Cardiac muscle cell (in vitro differentiated cells and primary cell): ENCODE results near the gene PNLIPRP2. TPM values are rescaled to one million over a fixed set of nuclear protein-coding genes. Genes with fewer than 3 reads are reported as not detected.

Experiments
- DNase-seq, 2 donors: peaks; one replicate each; pipeline versions ENCODE4 v3.0.0 to v3.0.0-alpha.2; 2010 to 2017; ENCODE audit warnings: low read depth in 1 of 2, low spot score in 1 of 2
- H3K27ac ChIP-seq: fragments of 200-600 bp; sonication (generic); 2 replicates; pipeline ENCODE4 v1.5.1; 2016
- H3K27me3 ChIP-seq: fragments of 200-600 bp; sonication (generic); 2 replicates; pipeline ENCODE4 v1.6.0; 2016; ENCODE audit warnings: control low read depth
- H3K36me3 ChIP-seq: fragments of 200-600 bp; sonication (generic); 2 replicates; pipeline ENCODE4 v1.5.1; 2016; ENCODE audit warnings: control low read depth
- H3K4me1 ChIP-seq: fragments of 200-600 bp; sonication (generic); 2 replicates; pipeline ENCODE4 v1.8.1; 2017; ENCODE audit warnings: low read depth, mild to moderate bottlenecking, mixed run types
- H3K4me3 ChIP-seq: fragments of 200-600 bp; sonication (generic); 2 replicates; pipeline ENCODE4 v1.5.1; 2016; ENCODE audit warnings: mild to moderate bottlenecking
- H3K9me3 ChIP-seq: fragments of 200-600 bp; sonication (generic); 2 replicates; pipeline ENCODE4 v1.5.1; 2017; ENCODE audit warnings: low read depth, mild to moderate bottlenecking, control low read depth
- CTCF ChIP-seq: IDR thresholded peaks from 2 replicates; pipeline ENCODE4 v1.5.1; 2012; ENCODE audit warnings: low read depth, mild to moderate bottlenecking, low read length
- polyA plus RNA-seq: library from polyadenylated mRNA; unstranded; fragments of >200 nt; fragmentation: Nextera tagmentation; extraction: Ambion mirVana; gene quantifications from 2 replicates; pipeline ENCODE4 v1.2.1, GENCODE V29; 2016
- total RNA-seq: library from RNA; depleted of rRNA; stranded (reverse); fragments of >200 nt; gene quantifications from 2 replicates; pipeline ENCODE4 v1.2.3, GENCODE V29; 2016

PNLIPRP2 gene
- total and polyA plus RNA-seq, 2 experiments from 2014 or later, result not detected

GRCh38 chr10:116614796-116615195 is 6.0 kb upstream of the PNLIPRP2 start:
- DNase-seq, result no peak
- H3K4me3 ChIP-seq, result no peak overlapping the region
- H3K9me3 ChIP-seq, result no peaks in the 10 kb centered on the region
- peaks cover 2% of the 10 kb centered on the region for H3K27me3 ChIP-seq
- H3K27ac ChIP-seq, result no peak overlapping the region
- no peaks in the 10 kb centered on the region for H3K4me1 ChIP-seq
- H3K36me3 ChIP-seq, result no peaks in the 10 kb centered on the region
- no peak for TF ChIP-seq CTCF

GRCh38 chr10:116615199-116615776 is 5.5 kb upstream of the PNLIPRP2 start:
- TF ChIP-seq CTCF, result no peak
- no peak for DNase-seq

GRCh38 chr10:116621476-116621875 is 723 bp downstream of the PNLIPRP2 start:
- DNase-seq, result no peak
- Histone ChIP-seq H3K27ac (no peak overlapping the region), H3K9me3 (no peaks in the 10 kb centered on the region), H3K4me1 (no peaks in the 10 kb centered on the region), H3K27me3 (peaks cover 13% of the 10 kb centered on the region), H3K4me3 (no peak overlapping the region), H3K36me3 (no peaks in the 10 kb centered on the region)
- no peak for TF ChIP-seq CTCF

More at GRCh38 chr10:116615199-116615776, 5.5 kb upstream of the PNLIPRP2 start:
- no peak overlapping the region for H3K27ac ChIP-seq
- peaks cover 2% of the 10 kb centered on the region for H3K27me3 ChIP-seq
- H3K36me3 ChIP-seq, result no peaks in the 10 kb centered on the region
- H3K4me1 ChIP-seq, result no peaks in the 10 kb centered on the region
- H3K9me3 ChIP-seq, result no peaks in the 10 kb centered on the region
- no peak overlapping the region for H3K4me3 ChIP-seq

GRCh38 chr10:116621934-116622655 is 1.3 kb downstream of the PNLIPRP2 start:
- DNase-seq, result no peak

GRCh38 chr10:116625845-116626244 is 5.1 kb downstream of the PNLIPRP2 start:
- Histone ChIP-seq H3K36me3 (no peaks in the 10 kb centered on the region), H3K27me3 (peaks cover 27% of the 10 kb centered on the region), H3K9me3 (no peaks in the 10 kb centered on the region), H3K4me3 (no peak overlapping the region), H3K27ac (no peak overlapping the region), H3K4me1 (no peaks in the 10 kb centered on the region)
- no peak for DNase-seq
- no peak for TF ChIP-seq CTCF

More at GRCh38 chr10:116621934-116622655, 1.3 kb downstream of the PNLIPRP2 start:
- H3K27me3 ChIP-seq, result peaks cover 18% of the 10 kb centered on the region
- no peak for TF ChIP-seq CTCF
- H3K4me3 ChIP-seq, result no peak overlapping the region
- H3K27ac ChIP-seq, result no peak overlapping the region
- no peaks in the 10 kb centered on the region for H3K9me3 ChIP-seq
- H3K36me3 ChIP-seq, result no peaks in the 10 kb centered on the region
- no peaks in the 10 kb centered on the region for H3K4me1 ChIP-seq
